AG04449 (cell line): Measurements from ENCODE around the gene TBX15.

Source experiments
- CTCF ChIA-PET: fragments of 350-600 bp; formaldehyde crosslinking; extraction: SDS; loops from one replicate; lab custom pipeline; 2021; ENCODE audit warnings: antibody characterized with exemption; lab: Yijun Ruan, JAX
- POLR2A ChIA-PET: fragments of 400-600, 350-600 bp; formaldehyde crosslinking; extraction: SDS; loops from one replicate; lab custom pipeline; 2020; ENCODE audit warnings: antibody characterized with exemption, inconsistent platforms; lab: Yijun Ruan, JAX
- DNase-seq: peaks from one replicate; pipeline ENCODE4 v3.0.0-alpha.2; 2010; ENCODE audit warnings: low read depth, low spot score
- H3K4me3 ChIP-seq: 2 replicates; pipeline ENCODE4 v1.5.1; 2011; ENCODE audit warnings: low read depth, mild to moderate bottlenecking, control low read depth, low read length
- CTCF ChIP-seq: IDR thresholded peaks from one replicate; pipeline ENCODE4 v1.5.1; 2011; ENCODE audit warnings: mild to moderate bottlenecking, moderate library complexity, low read length, control low read depth, inconsistent platforms; ENCODE audit not compliant: insufficient read depth; ENCODE audit errors: missing control alignments

The TBX15 gene

GRCh38 chr1:118992868-118993699, 4.9 kb upstream of the TBX15 start:
- POLR2A ChIA-PET, result no interaction called here

GRCh38 chr1:118992237-118992825, 4.2 kb upstream of the TBX15 start:
- no peak for TF ChIP-seq CTCF
- ChIA-PET POLR2A (no interaction called here), CTCF (interaction anchor here (2.6 kb wide), 1 partner anchor 16 kb away, joined by 13 read pairs; no protein-coding TSS in a partner anchor)
- no peak for DNase-seq
- H3K4me3 ChIP-seq, result no peak overlapping the region

More at GRCh38 chr1:118992868-118993699, 4.9 kb upstream of the TBX15 start:
- CTCF ChIA-PET, result interaction anchor here (0.5 to 2.6 kb wide), 3 partner anchors 7 to 771 kb away, joined by 3 to 13 read pairs (median 3); no protein-coding TSS in a partner anchor
- no peak overlapping the region for H3K4me3 ChIP-seq
- no peak for TF ChIP-seq CTCF
- no peak for DNase-seq

DNA sequence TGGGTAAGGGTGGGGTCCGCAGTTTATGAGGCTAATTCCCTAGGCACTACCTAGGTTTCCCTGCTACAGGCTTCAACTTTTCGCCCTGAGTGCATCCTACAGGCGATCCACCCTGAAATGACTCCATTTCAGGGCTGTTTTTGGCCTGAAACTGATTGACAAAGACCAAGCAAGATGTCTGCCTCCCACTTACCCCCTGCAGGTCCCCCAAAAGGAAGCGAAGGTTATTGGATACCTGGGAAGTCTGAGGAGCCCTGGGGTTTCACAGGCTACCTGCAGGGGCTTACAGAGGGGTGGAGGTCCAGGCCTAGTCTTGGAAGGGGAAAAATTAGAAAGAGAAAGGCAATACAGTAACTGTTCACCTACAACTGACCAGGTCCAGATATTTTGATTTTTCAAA, 3.3 kb upstream of the TBX15 start:
- CTCF ChIA-PET, result no interaction called here
- no peak for DNase-seq
- TF ChIP-seq CTCF, result no peak
- POLR2A ChIA-PET, result no interaction called here
- H3K4me3 ChIP-seq, result no peak overlapping the region

DNA sequence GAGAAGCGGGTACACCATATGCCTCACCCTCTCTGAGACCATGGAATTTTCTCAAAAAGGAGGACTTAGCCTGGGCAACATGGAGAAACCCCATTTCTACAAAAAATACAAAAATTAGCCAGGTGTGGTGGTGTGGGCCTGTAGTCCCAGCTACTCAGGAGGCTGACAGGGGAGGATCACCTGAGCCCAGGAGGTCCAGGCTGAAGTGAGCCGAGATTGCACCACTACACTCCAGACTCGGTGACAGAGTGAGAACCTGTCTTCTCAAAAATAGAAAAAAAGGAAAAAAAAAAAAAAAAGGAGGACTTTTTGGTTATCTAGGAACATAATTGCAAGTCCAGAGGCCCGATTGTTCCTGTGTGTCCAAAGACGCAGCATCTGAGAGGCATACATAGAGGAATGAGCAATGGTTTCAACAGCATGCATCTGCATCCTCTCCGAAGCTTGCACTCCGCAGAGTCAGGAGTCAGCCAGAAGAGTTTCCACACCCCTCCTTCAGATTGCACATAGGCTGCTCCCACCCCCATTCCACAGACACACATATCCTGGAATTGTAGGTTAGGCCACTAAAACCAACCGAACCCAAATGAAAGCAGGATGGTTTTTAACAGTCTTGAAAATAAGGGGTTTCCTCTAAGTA, 2.5 kb upstream of the TBX15 start:
- no peak for TF ChIP-seq CTCF
- no peak overlapping the region for H3K4me3 ChIP-seq
- ChIA-PET CTCF (interaction anchor here (1.2 to 2.3 kb wide), 3 partner anchors 11 to 42 kb away, joined by 4 to 11 read pairs (median 7); no protein-coding TSS in a partner anchor), POLR2A (interaction anchor here (0.6 to 1.7 kb wide), 5 partner anchors 9 to 626 kb away, joined by 3 to 7 read pairs (median 4); no protein-coding TSS in a partner anchor)
- no peak for DNase-seq

- DNase-seq, result no peak
- no peak for TF ChIP-seq CTCF
- POLR2A ChIA-PET, result interaction anchor here (0.6 to 1.7 kb wide), 6 partner anchors 9 to 625 kb away, joined by 3 to 7 read pairs (median 4); no protein-coding TSS in a partner anchor
- CTCF ChIA-PET, result interaction anchor here (1.1 to 2.3 kb wide), 4 partner anchors 12 to 377 kb away, joined by 3 to 11 read pairs (median 6); no protein-coding TSS in a partner anchor
- peak overlapping the region; percentile 83 for H3K4me3 ChIP-seq
Observed at GRCh38 chr1:118989878-118990378, 1.8 kb upstream of the TBX15 start.
